SK-N-MC (cell line): Measurements from ENCODE around the gene AHCYL1.

Experiments
- EZH2 ChIP-seq: fragments of 200-600 bp; sonication (generic); IDR thresholded peaks from one replicate; pipeline ENCODE4 v1.6.1; 2017; ENCODE audit warnings: antibody characterized with exemption
- FOXP2 ChIP-seq: optimal IDR thresholded peaks from 2 replicates; pipeline ENCODE3; 2011; ENCODE audit warnings: mild to moderate bottlenecking, moderate library complexity; ENCODE audit not compliant: insufficient read depth; ENCODE audit errors: extremely low read length, control extremely low read depth
- POLR2AphosphoS5 ChIP-seq: IDR thresholded peaks from 2 replicates; pipeline ENCODE4 v1.6.1; 2012; ENCODE audit warnings: mild to moderate bottlenecking, low read depth, low read length, borderline replicate concordance

DNA sequence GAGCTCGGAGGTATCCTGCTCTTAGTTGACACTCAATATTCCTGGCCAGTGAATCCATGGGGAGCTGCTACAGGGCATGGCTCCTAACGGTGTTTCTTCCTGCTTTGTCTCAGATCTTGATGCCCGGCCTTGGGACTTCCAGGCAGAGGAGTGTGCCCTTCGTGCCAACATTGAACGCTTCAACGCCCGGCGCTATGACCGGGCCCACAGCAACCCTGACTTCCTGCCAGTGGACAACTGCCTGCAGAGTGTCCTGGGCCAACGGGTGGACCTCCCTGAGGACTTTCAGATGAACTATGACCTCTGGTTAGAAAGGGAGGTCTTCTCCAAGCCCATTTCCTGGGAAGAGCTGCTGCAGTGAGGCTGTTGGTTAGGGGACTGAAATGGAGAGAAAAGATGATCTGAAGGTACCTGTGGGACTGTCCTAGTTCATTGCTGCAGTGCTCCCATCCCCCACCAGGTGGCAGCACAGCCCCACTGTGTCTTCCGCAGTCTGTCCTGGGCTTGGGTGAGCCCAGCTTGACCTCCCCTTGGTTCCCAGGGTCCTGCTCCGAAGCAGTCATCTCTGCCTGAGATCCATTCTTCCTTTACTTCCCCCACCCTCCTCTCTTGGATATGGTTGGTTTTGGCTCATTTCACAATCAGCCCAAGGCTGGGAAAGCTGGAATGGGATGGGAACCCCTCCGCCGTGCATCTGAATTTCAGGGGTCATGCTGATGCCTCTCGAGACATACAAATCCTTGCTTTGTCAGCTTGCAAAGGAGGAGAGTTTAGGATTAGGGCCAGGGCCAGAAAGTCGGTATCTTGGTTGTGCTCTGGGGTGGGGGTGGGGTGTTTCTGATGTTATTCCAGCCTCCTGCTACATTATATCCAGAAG lies 69.2 kb downstream of the AHCYL1 start:
- TF ChIP-seq EZH2, result no peak
- no peak for TF ChIP-seq POLR2AphosphoS5
- TF ChIP-seq FOXP2, result no peak
